ENCODE results near the gene DLG3. TPM values are rescaled to one million over a fixed set of nuclear protein-coding genes. Genes with fewer than 3 reads are reported as not detected.

The DLG3 gene
- polyA plus RNA-seq, 3 donors = 0.12 to 0.17 TPM; not detected in 1

GRCh38 chrX:70482300-70482699, 37.7 kb downstream of the DLG3 start:
- H3K4me1 Mint-ChIP-seq = peaks cover 5% of the 10 kb centered on the region
- no peaks in the 10 kb centered on the region for H3K79me2 ChIP-seq (ENCODE audit: insufficient read depth, low read length)
- H3K9me3 ChIP-seq (replicated peaks in 1 of 2; ENCODE audit: control insufficient read depth in 1 of 2, insufficient read depth in 1 of 2, low read length in 2 of 2) = no peaks in the 10 kb centered on the region
- intact Hi-C loops (cut with micrococcal nuclease) = no loop called here
- no peak for DNase-seq
- no peak overlapping the region for H3K9ac ChIP-seq (ENCODE audit: insufficient read depth, low read length, poor library complexity, severe bottlenecking)
- no peaks in the 10 kb centered on the region for H3K36me3 Mint-ChIP-seq
- H3K4me3 ChIP-seq (replicated peaks in 1 of 3; ENCODE audit: low read depth in 2 of 3, low read length in 3 of 3) = no peak overlapping the region
- H2AFZ ChIP-seq (ENCODE audit: insufficient read depth, low read depth, low read length, poor library complexity, severe bottlenecking) = no peak overlapping the region
- H3K27me3 Mint-ChIP-seq (ENCODE audit: low read depth in 3 of 3) = peaks cover 0 to 13% (median 2%) of the 10 kb centered on the region in 3 donors
- TF ChIP-seq CTCF (IDR thresholded peaks at IDR 0.05) = no peak
- no peaks in the 10 kb centered on the region for H4K20me1 ChIP-seq (ENCODE audit: insufficient read depth, low read length)
- no peak overlapping the region for H3K27ac ChIP-seq (ENCODE audit: low read depth in 1 of 2, low read length in 2 of 2)
- no CpG with 5 or more reads among the region's 2 CpGs for WGBS (ENCODE audit: insufficient coverage)
- no peaks in the 10 kb centered on the region for H3K9me3 Mint-ChIP-seq
- H3K27me3 ChIP-seq (ENCODE audit: control insufficient read depth in 2 of 2, insufficient read depth in 2 of 2, low read length in 2 of 2) = peaks cover 0 to 2% of the 10 kb centered on the region in 2 donors
- H3K4me1 ChIP-seq (ENCODE audit: control insufficient read depth in 1 of 2, insufficient read depth in 2 of 2, low read length in 2 of 2) = peaks cover 0 to 2% of the 10 kb centered on the region in 2 donors
- no peaks in the 10 kb centered on the region for H3K36me3 ChIP-seq (replicated peaks in 1 of 2; ENCODE audit: control insufficient read depth in 1 of 2, insufficient read depth in 2 of 2, low read length in 2 of 2)
- no peak overlapping the region for H3K4me2 ChIP-seq (replicated peaks; ENCODE audit: extremely low read depth, low read length, poor library complexity, severe bottlenecking)
- H3K27ac Mint-ChIP-seq = no peak overlapping the region
- no peak overlapping the region for H3K4me3 Mint-ChIP-seq

GRCh38 chrX:70485466-70485865, 40.8 kb downstream of the DLG3 start:
- no peak overlapping the region for H3K4me2 ChIP-seq (replicated peaks; ENCODE audit: extremely low read depth, low read length, poor library complexity, severe bottlenecking)
- H3K27me3 ChIP-seq (ENCODE audit: control insufficient read depth in 2 of 2, insufficient read depth in 2 of 2, low read length in 2 of 2) = no peaks in the 10 kb centered on the region
- no peak for DNase-seq
- no peaks in the 10 kb centered on the region for H3K79me2 ChIP-seq (ENCODE audit: insufficient read depth, low read length)
- no peaks in the 10 kb centered on the region for H3K36me3 Mint-ChIP-seq
- H3K36me3 ChIP-seq (replicated peaks in 1 of 2; ENCODE audit: control insufficient read depth in 1 of 2, insufficient read depth in 2 of 2, low read length in 2 of 2) = no peaks in the 10 kb centered on the region
- WGBS (ENCODE audit: insufficient coverage) = 100% methylated on average over 1 of the region's 7 CpGs
- no peak for TF ChIP-seq CTCF (IDR thresholded peaks at IDR 0.05)
- no peaks in the 10 kb centered on the region for H3K4me1 ChIP-seq (ENCODE audit: control insufficient read depth in 1 of 2, insufficient read depth in 2 of 2, low read length in 2 of 2)
- no peaks in the 10 kb centered on the region for H3K9me3 Mint-ChIP-seq
- H3K4me3 ChIP-seq (replicated peaks in 1 of 3; ENCODE audit: low read depth in 2 of 3, low read length in 3 of 3) = no peak overlapping the region
- H3K9ac ChIP-seq (ENCODE audit: insufficient read depth, low read length, poor library complexity, severe bottlenecking) = no peak overlapping the region
- intact Hi-C loops (cut with micrococcal nuclease) = no loop called here
- no peaks in the 10 kb centered on the region for H4K20me1 ChIP-seq (ENCODE audit: insufficient read depth, low read length)
- peaks cover 0 to 10% (median 0%) of the 10 kb centered on the region in 3 donors for H3K27me3 Mint-ChIP-seq (ENCODE audit: low read depth in 3 of 3)
- H3K4me3 Mint-ChIP-seq = no peak overlapping the region
- no peaks in the 10 kb centered on the region for H3K9me3 ChIP-seq (replicated peaks in 1 of 2; ENCODE audit: control insufficient read depth in 1 of 2, insufficient read depth in 1 of 2, low read length in 2 of 2)
- H3K27ac Mint-ChIP-seq = no peak overlapping the region
- no peak overlapping the region for H2AFZ ChIP-seq (ENCODE audit: insufficient read depth, low read depth, low read length, poor library complexity, severe bottlenecking)
- peaks cover 2% of the 10 kb centered on the region for H3K4me1 Mint-ChIP-seq
- no peak overlapping the region for H3K27ac ChIP-seq (ENCODE audit: low read depth in 1 of 2, low read length in 2 of 2)

Data from CD14-positive monocyte (primary cell).